H1 (cell line): ENCODE results near the gene COL6A1. TPM values are rescaled to one million over a fixed set of nuclear protein-coding genes. Genes with fewer than 3 reads are reported as not detected.

Experiments used
- HDAC2 ChIP-seq, 2 experiments: fragments of 300-600 bp in 1 of 2; sonication (generic) in 1 of 2; IDR thresholded peaks; 2 replicates each; pipeline ENCODE4 v1.6.1; 2011 to 2012; ENCODE audit warnings: low read depth in 2 of 2, low read length in 2 of 2, mild to moderate bottlenecking in 2 of 2, moderate library complexity in 2 of 2, borderline replicate concordance in 1 of 2, inconsistent platforms in 1 of 2
- NRF1 ChIP-seq: IDR thresholded peaks from 2 replicates; pipeline ENCODE4 v1.6.1; 2011; ENCODE audit warnings: mild to moderate bottlenecking, low read depth, low read length, improper control_type of control experiment
- RNF2 ChIP-seq: fragments of 200-900, 300-1000 bp; sonication (generic); IDR thresholded peaks from 2 replicates; pipeline ENCODE4 v1.7.1; 2016; ENCODE audit warnings: borderline replicate concordance, low read depth, mild to moderate bottlenecking, antibody characterized with exemption, low read length; ENCODE audit not compliant: poor library complexity, severe bottlenecking; ENCODE audit errors: missing control alignments
- SP1 ChIP-seq: IDR thresholded peaks from 2 replicates; pipeline ENCODE4 v1.6.1; 2011; ENCODE audit warnings: low read depth, low read length
- polyA plus RNA-seq, 7 experiments: library from polyadenylated mRNA; depleted of rRNA in 3 of 7; stranded (reverse) in 5 of 7; unstranded in 2 of 7; fragments of >200 nt in 5 of 7; fragments of 200-250 nt in 2 of 7; gene quantifications; 1 replicate in 5 of 7; 2 replicates in 1 of 7; 4 replicates in 1 of 7; pipeline versions ENCODE4 v1.2.1 to v1.2.3, GENCODE V29; 2011 to 2013; ENCODE audit warnings: missing spikeins in 2 of 7, mixed read lengths in 2 of 7
- total RNA-seq: library from RNA; stranded (reverse); fragmentation: NEBNext Ultra II Directional; extraction: Animal tissue kit (Norgen Biotek cat#: 25700); gene quantifications from 2 replicates; pipeline ENCODE4 v1.2.1, GENCODE V29; 2021

Gene COL6A1
- total and polyA plus RNA-seq, 2 of the 8 experiments (the other 6 are each of a cell fraction or from before 2014, with no cell fraction given) = 100 to 115 TPM

DNA sequence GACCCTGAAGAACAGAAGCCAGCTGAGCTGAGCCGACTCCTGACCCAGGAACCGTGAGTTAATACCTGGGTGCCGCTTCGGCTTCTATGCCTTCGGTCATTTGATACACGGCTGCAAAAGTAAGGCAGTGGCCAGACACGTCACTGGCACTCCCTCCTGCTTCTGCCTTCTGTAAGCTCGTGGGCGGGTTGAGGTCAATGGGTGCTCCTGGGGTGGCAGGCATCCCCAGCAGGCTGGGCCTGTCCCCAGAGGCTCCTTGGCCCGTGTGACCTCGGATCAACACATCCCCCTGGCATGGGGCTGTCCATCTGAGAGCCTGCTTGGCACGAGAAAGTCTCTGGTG is 35.7 kb upstream of the COL6A1 start (continued):
- TF ChIP-seq RNF2 = no peak
- TF ChIP-seq SP1 = no peak
- no peak for TF ChIP-seq HDAC2 (IDR thresholded peaks at IDR 0.05; ENCODE audit: borderline replicate concordance in 1 of 2, low read depth in 2 of 2, low read length in 2 of 2)
- TF ChIP-seq NRF1 = no peak
